Measurements from ENCODE around the gene RNF145.

RNF145 gene

GRCh38 chr5:159139802-159140201, 69.6 kb downstream of the RNF145 start:
- no peak overlapping the region for H3K27ac ChIP-seq
- no peak for TF ChIP-seq ZFX (IDR thresholded peaks at IDR 0.05)
- TF ChIP-seq, protein P1, sequence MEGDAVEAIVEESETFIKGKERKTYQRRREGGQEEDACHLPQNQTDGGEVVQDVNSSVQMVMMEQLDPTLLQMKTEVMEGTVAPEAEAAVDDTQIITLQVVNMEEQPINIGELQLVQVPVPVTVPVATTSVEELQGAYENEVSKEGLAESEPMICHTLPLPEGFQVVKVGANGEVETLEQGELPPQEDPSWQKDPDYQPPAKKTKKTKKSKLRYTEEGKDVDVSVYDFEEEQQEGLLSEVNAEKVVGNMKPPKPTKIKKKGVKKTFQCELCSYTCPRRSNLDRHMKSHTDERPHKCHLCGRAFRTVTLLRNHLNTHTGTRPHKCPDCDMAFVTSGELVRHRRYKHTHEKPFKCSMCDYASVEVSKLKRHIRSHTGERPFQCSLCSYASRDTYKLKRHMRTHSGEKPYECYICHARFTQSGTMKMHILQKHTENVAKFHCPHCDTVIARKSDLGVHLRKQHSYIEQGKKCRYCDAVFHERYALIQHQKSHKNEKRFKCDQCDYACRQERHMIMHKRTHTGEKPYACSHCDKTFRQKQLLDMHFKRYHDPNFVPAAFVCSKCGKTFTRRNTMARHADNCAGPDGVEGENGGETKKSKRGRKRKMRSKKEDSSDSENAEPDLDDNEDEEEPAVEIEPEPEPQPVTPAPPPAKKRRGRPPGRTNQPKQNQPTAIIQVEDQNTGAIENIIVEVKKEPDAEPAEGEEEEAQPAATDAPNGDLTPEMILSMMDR (conservative IDR thresholded peaks at IDR 0.05) = no peak

DNA sequence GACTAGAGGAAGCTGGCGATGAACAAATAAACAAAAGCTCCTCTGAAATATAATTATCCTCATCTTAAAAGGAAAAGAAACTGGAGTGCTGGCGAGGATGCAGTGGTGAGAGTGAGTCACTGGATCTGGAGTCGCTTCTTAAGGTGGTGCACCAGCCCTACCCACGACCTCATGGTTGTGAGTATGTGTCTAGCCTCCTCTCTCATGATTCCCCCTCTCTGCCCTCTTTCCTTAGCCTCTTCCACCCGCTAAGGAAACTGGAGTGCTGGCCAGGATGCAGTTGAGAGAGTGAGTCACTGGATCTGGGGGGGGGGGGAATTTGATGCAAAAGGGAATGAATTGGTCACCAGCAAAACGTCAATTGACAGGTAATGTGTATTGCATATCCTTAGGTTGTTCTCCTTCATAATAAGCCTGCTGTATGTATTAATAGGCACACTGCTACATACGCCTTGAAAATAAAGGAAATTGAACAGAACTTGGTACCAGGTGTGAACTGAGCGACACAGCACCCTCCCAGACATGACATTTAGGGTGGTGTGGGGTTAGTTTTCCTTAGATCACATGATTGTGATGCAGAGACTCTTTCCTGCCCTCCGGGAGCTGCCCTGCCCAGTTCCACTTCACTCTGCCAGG, 73.3 kb downstream of the RNF145 start:
- TF ChIP-seq, protein P1 (conservative IDR thresholded peaks at IDR 0.05) = no peak
- TF ChIP-seq ZFX (IDR thresholded peaks at IDR 0.05) = no peak

DNA sequence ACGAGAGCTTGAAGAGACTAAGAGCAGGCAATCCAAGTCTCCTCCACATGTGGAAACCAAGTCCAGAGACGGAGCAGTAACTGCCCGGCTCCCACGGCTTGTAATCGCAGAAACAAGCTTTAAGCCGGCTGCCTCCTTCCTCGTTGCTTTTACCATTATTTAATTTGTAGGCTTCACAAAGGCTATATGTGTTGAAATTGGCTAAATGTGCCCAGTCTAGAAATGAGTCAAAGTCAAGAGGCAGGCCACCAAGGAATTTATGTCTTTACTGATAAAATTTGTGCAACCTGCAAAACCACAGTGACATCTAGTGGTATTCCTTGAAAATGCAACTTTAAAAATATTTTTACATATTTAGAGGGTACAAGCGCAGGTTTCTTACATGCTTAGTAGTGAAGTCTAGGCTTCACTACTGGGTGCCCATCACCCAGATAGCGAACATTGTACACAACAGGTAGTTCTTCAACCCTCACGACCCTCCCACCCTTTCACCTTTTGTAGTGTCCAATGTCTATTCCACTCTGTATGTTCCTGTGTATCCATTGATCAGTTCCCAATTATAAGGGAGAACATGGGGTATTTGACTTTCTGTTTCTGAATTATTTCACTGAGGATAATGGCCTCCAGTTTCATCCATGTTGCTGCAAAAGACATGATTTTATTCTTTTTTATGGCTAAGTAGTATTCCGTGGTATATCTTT, 76.2 kb downstream of the RNF145 start:
- no peak overlapping the region for H3K27ac ChIP-seq
- TF ChIP-seq, protein P1 (conservative IDR thresholded peaks at IDR 0.05) = peak; percentile 86
- no peak for TF ChIP-seq ZFX (IDR thresholded peaks at IDR 0.05)

More for the DNA sequence above, 73.3 kb downstream of the RNF145 start:
- no peak overlapping the region for H3K27ac ChIP-seq

GRCh38 chr5:159132429-159133040, 76.8 kb downstream of the RNF145 start:
- no peak overlapping the region for H3K27ac ChIP-seq
- TF ChIP-seq ZFX (IDR thresholded peaks at IDR 0.05) = no peak
- TF ChIP-seq, protein P1 (conservative IDR thresholded peaks at IDR 0.05) = no peak

GRCh38 chr5:159131951-159132350, 77.4 kb downstream of the RNF145 start:
- H3K27ac ChIP-seq = no peak overlapping the region
- TF ChIP-seq, protein P1 (conservative IDR thresholded peaks at IDR 0.05) = no peak
- no peak for TF ChIP-seq ZFX (IDR thresholded peaks at IDR 0.05)

- TF ChIP-seq, protein P1 (conservative IDR thresholded peaks at IDR 0.05) = no peak
- TF ChIP-seq ZFX (IDR thresholded peaks at IDR 0.05) = no peak
- H3K27ac ChIP-seq = no peak overlapping the region
These were observed 78.5 kb downstream of the RNF145 start for GRCh38 chr5:159130871-159131270.

- TF ChIP-seq, protein P1 (conservative IDR thresholded peaks at IDR 0.05) = no peak
- TF ChIP-seq ZFX (IDR thresholded peaks at IDR 0.05) = no peak
- no peak overlapping the region for H3K27ac ChIP-seq
These were observed 81.2 kb downstream of the RNF145 start for GRCh38 chr5:159128070-159128541.
